ENCODE measurements around the gene LRG1.

Gene LRG1

DNA sequence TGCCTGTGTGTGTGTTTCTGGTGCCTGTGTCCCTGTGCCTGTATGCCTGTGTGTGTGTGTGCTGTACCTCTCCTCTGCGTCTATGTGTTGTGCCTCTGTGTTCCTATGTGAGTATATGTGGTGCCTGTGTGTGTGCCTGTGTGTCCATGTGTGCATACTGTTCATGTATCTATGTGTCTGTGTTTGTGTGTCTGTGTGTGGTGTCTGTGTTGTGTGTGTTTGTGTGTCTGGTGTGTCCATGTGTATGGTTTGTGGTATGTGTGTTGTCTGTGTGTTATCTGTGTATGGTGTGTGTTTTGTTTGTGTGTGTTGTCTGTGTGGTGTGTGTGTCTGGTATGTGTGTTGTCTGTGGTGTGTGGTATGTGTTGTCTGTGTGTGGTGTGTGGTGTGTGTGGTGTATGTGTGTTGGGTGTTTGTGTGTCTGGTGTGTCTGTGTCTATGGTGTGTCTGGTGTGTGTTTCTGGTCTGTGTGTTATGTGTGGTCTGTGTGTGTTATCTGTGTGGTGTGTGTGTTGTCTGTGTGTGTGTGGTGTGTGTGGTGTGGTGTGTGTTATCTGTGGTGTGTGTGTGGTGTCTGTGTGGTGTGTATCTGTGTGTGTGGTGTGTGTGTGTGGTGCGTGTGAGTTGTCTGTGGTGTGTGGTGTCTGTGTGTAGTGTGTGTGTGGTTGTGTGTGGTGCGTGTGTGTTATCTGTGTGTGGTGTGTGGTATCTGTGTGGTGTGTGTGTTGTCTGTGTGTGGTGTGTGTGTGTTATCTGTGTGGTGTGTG, 47.3 kb downstream of the LRG1 start:
- H3K27me3 Mint-ChIP-seq = no peaks in the 10 kb centered on the region
- no peaks in the 10 kb centered on the region for H3K4me1 Mint-ChIP-seq
- H3K36me3 Mint-ChIP-seq = peaks cover 33% of the 10 kb centered on the region
- H3K9me3 Mint-ChIP-seq = no peaks in the 10 kb centered on the region
- no peak for ATAC-seq
- H3K27ac Mint-ChIP-seq = no peak overlapping the region
- no peak overlapping the region for H3K4me3 Mint-ChIP-seq

DNA sequence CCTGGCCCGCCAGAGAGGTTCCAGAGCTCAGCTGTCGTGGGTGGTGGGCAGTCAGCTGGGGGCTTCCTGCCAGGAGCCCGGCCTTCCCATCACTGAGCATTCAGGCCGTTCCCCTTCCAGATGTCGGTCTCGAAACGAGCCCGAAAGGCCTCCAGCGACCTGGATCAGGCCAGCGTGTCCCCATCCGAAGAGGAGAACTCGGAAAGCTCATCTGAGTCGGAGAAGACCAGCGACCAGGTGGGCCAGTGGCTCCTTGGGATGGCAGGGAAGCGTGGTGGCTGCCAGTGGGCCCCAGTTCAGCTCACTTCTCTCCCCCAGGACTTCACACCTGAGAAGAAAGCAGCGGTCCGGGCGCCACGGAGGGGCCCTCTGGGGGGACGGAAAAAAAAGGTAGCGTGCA, 48.4 kb downstream of the LRG1 start:
- Mint-ChIP-seq H3K9me3 (no peaks in the 10 kb centered on the region), H3K4me3 (no peak overlapping the region), H3K4me1 (no peaks in the 10 kb centered on the region), H3K36me3 (peaks cover 40% of the 10 kb centered on the region), H3K27me3 (no peaks in the 10 kb centered on the region), H3K27ac (no peak overlapping the region)
- no peak for ATAC-seq

DNA sequence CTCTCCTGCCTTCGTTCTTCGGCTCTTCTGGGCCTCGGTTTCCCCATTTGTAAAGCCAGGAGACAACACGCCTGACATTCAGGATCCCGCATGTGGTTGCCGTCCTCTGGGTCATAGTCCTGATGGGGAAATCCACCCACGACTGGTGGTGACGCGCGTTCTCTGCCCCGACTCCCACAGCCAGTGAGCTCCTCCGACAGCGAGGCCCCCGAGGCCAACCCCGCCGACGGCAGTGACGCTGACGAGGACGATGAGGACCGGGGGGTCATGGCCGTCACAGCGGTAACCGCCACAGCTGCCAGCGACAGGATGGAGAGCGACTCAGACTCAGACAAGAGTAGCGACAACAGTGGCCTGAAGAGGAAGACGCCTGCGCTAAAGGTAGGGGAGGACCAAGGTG, 51.3 kb downstream of the LRG1 start:
- H3K4me1 Mint-ChIP-seq = no peaks in the 10 kb centered on the region
- no peaks in the 10 kb centered on the region for H3K27me3 Mint-ChIP-seq
- no peak overlapping the region for H3K4me3 Mint-ChIP-seq
- ATAC-seq = no peak
- H3K27ac Mint-ChIP-seq = no peak overlapping the region
- H3K9me3 Mint-ChIP-seq = no peaks in the 10 kb centered on the region
- H3K36me3 Mint-ChIP-seq = peaks cover 44% of the 10 kb centered on the region

DNA sequence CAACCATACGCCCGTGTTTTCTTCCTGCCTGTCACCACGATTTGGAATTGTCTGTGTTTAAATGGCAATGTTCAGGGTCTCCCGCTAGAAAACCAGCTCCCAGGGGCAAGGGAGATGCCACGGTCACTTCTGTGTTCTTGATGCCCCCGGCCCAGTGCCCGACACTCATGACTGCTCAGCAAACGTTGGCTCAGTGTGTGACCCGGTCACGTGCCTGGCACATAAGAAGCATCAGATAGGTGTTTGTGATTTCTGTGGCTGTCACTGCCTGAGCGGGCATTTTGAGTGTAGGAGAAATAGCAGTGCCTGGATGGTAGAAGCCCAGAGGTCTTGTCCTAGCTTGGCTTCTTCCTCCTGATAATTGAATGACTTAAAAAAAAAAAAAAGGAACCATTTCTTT, 52.3 kb downstream of the LRG1 start:
- Mint-ChIP-seq H3K9me3 (no peaks in the 10 kb centered on the region), H3K36me3 (peaks cover 49% of the 10 kb centered on the region), H3K27me3 (no peaks in the 10 kb centered on the region), H3K4me1 (no peaks in the 10 kb centered on the region), H3K4me3 (no peak overlapping the region), H3K27ac (no peak overlapping the region)
- no peak for ATAC-seq

All from stimulated activated memory B cell treated with anti-CD40 and anti-IgM and Interleukin-4, amounts not matched to agents 10 μg/mL and 1 μg/mL and 100 μg/mL, for 72 hours (primary cell).